ENCODE measurements around the gene DPP4.

Gene DPP4

GRCh38 chr2:162012565-162013058, 61.4 kb downstream of the DPP4 start:
- Histone ChIP-seq H4K91ac (ENCODE audit: low read depth, low read length, poor library complexity) (no peak overlapping the region), H3K4me1 (ENCODE audit: control insufficient read depth in 2 of 2, insufficient read depth in 1 of 2, low read depth in 1 of 2, low read length in 2 of 2) (peaks cover 3 to 6% of the 10 kb centered on the region in 2 donors), H2AK5ac (ENCODE audit: low read depth, low read length) (no peak overlapping the region), H3K9ac (ENCODE audit: low read depth, low read length, poor library complexity) (no peak overlapping the region), H3K79me1 (ENCODE audit: low read depth, low read length) (no peaks in the 10 kb centered on the region), H2BK15ac (ENCODE audit: low read length) (no peak overlapping the region), H3K18ac (ENCODE audit: low read length) (no peak overlapping the region), H3K4me3 (ENCODE audit: low read length in 2 of 2) (no peak overlapping the region), H4K8ac (ENCODE audit: low read depth, low read length) (no peak overlapping the region), H2AFZ (ENCODE audit: low read length) (peak overlapping the region; percentile 13), H3K9me3 (replicated peaks in 1 of 2; ENCODE audit: control insufficient read depth in 2 of 2, insufficient read depth in 1 of 2, low read depth in 1 of 2, low read length in 2 of 2) (peaks cover 0 to 2% of the 10 kb centered on the region in 2 donors), H2BK120ac (ENCODE audit: low read depth, low read length) (no peak overlapping the region), H3K36me3 (replicated peaks in 1 of 2; ENCODE audit: control insufficient read depth in 2 of 2, insufficient read depth in 2 of 2, low read length in 2 of 2) (no peaks in the 10 kb centered on the region), H3K27me3 (ENCODE audit: control insufficient read depth in 3 of 3, insufficient read depth in 3 of 3, low read depth in 1 of 3, low read length in 3 of 3) (no peaks in the 10 kb centered on the region), H3K23ac (ENCODE audit: low read depth, low read length, poor library complexity) (no peak overlapping the region), H3K4me2 (ENCODE audit: insufficient read depth, low read length, poor library complexity, severe bottlenecking) (no peak overlapping the region), H2BK12ac (ENCODE audit: low read length) (no peak overlapping the region), H3K27ac (replicated peaks; ENCODE audit: low read length) (no peak overlapping the region), H3K4ac (ENCODE audit: low read length) (no peak overlapping the region), H3K14ac (ENCODE audit: low read length) (no peak overlapping the region), H2BK5ac (ENCODE audit: low read length) (no peak overlapping the region)
- WGBS, 2 donors (ENCODE audit: extremely low coverage in 2 of 2, insufficient read length in 2 of 2, insufficient replicate concordance in 1 of 2), result no CpG with 5 or more reads among the region's 2 CpGs
- DNase-seq (ENCODE audit: low spot score), result no peak

- H3K4me3 ChIP-seq (ENCODE audit: low read length in 2 of 2), result no peak overlapping the region
- no peak overlapping the region for H3K23ac ChIP-seq (ENCODE audit: low read depth, low read length, poor library complexity)
- H3K14ac ChIP-seq (ENCODE audit: low read length), result no peak overlapping the region
- H2AFZ ChIP-seq (ENCODE audit: low read length), result no peak overlapping the region
- DNase-seq (ENCODE audit: low spot score), result no peak
- H3K27ac ChIP-seq (replicated peaks; ENCODE audit: low read length), result no peak overlapping the region
- no peak overlapping the region for H2AK5ac ChIP-seq (ENCODE audit: low read depth, low read length)
- no peak overlapping the region for H2BK120ac ChIP-seq (ENCODE audit: low read depth, low read length)
- no peak overlapping the region for H4K91ac ChIP-seq (ENCODE audit: low read depth, low read length, poor library complexity)
- no peak overlapping the region for H3K9ac ChIP-seq (ENCODE audit: low read depth, low read length, poor library complexity)
- no peak overlapping the region for H3K18ac ChIP-seq (ENCODE audit: low read length)
- no peaks in the 10 kb centered on the region for H3K79me1 ChIP-seq (ENCODE audit: low read depth, low read length)
- peaks cover 3% of the 10 kb centered on the region in 2 donors for H3K4me1 ChIP-seq (ENCODE audit: control insufficient read depth in 2 of 2, insufficient read depth in 1 of 2, low read depth in 1 of 2, low read length in 2 of 2)
- H3K4me2 ChIP-seq (ENCODE audit: insufficient read depth, low read length, poor library complexity, severe bottlenecking), result no peak overlapping the region
- H3K9me3 ChIP-seq (replicated peaks in 1 of 2; ENCODE audit: control insufficient read depth in 2 of 2, insufficient read depth in 1 of 2, low read depth in 1 of 2, low read length in 2 of 2), result peaks cover 0 to 2% of the 10 kb centered on the region in 2 donors
- no peak overlapping the region for H4K8ac ChIP-seq (ENCODE audit: low read depth, low read length)
- H2BK12ac ChIP-seq (ENCODE audit: low read length), result no peak overlapping the region
- no peaks in the 10 kb centered on the region for H3K36me3 ChIP-seq (replicated peaks in 1 of 2; ENCODE audit: control insufficient read depth in 2 of 2, insufficient read depth in 2 of 2, low read length in 2 of 2)
- H3K4ac ChIP-seq (ENCODE audit: low read length), result no peak overlapping the region
- no peak overlapping the region for H2BK15ac ChIP-seq (ENCODE audit: low read length)
- no peaks in the 10 kb centered on the region for H3K27me3 ChIP-seq (ENCODE audit: control insufficient read depth in 3 of 3, insufficient read depth in 3 of 3, low read depth in 1 of 3, low read length in 3 of 3)
- H2BK5ac ChIP-seq (ENCODE audit: low read length), result no peak overlapping the region
- no CpG with 5 or more reads among the region's 2 CpGs for WGBS, 2 donors (ENCODE audit: extremely low coverage in 2 of 2, insufficient read length in 2 of 2, insufficient replicate concordance in 1 of 2)
These were observed 62.1 kb downstream of the DPP4 start for GRCh38 chr2:162011706-162012564.

- Histone ChIP-seq H3K27ac (replicated peaks; ENCODE audit: low read length) (no peak overlapping the region), H3K18ac (ENCODE audit: low read length) (no peak overlapping the region), H3K9me3 (replicated peaks in 1 of 2; ENCODE audit: control insufficient read depth in 2 of 2, insufficient read depth in 1 of 2, low read depth in 1 of 2, low read length in 2 of 2) (no peaks in the 10 kb centered on the region), H3K79me1 (ENCODE audit: low read depth, low read length) (no peaks in the 10 kb centered on the region), H3K4ac (ENCODE audit: low read length) (no peak overlapping the region), H3K4me1 (ENCODE audit: control insufficient read depth in 2 of 2, insufficient read depth in 1 of 2, low read depth in 1 of 2, low read length in 2 of 2) (peaks cover 0 to 3% of the 10 kb centered on the region in 2 donors), H4K8ac (ENCODE audit: low read depth, low read length) (no peak overlapping the region), H2BK5ac (ENCODE audit: low read length) (no peak overlapping the region), H3K4me2 (ENCODE audit: insufficient read depth, low read length, poor library complexity, severe bottlenecking) (no peak overlapping the region), H2BK15ac (ENCODE audit: low read length) (no peak overlapping the region), H3K36me3 (replicated peaks in 1 of 2; ENCODE audit: control insufficient read depth in 2 of 2, insufficient read depth in 2 of 2, low read length in 2 of 2) (no peaks in the 10 kb centered on the region), H3K27me3 (ENCODE audit: control insufficient read depth in 3 of 3, insufficient read depth in 3 of 3, low read depth in 1 of 3, low read length in 3 of 3) (no peaks in the 10 kb centered on the region), H3K4me3 (ENCODE audit: low read length in 2 of 2) (no peak overlapping the region), H2BK12ac (ENCODE audit: low read length) (no peak overlapping the region), H2AK5ac (ENCODE audit: low read depth, low read length) (no peak overlapping the region), H3K9ac (ENCODE audit: low read depth, low read length, poor library complexity) (no peak overlapping the region), H3K14ac (ENCODE audit: low read length) (no peak overlapping the region), H4K91ac (ENCODE audit: low read depth, low read length, poor library complexity) (no peak overlapping the region), H2AFZ (ENCODE audit: low read length) (no peak overlapping the region), H2BK120ac (ENCODE audit: low read depth, low read length) (no peak overlapping the region), H3K23ac (ENCODE audit: low read depth, low read length, poor library complexity) (no peak overlapping the region)
- WGBS, 2 donors (ENCODE audit: extremely low coverage in 2 of 2, insufficient read length in 2 of 2, insufficient replicate concordance in 1 of 2), result no CpG with 5 or more reads among the region's 2 CpGs
- no peak for DNase-seq (ENCODE audit: low spot score)
These were observed 64.5 kb downstream of the DPP4 start for GRCh38 chr2:162009543-162009942.

- Histone ChIP-seq H2BK12ac (ENCODE audit: low read length) (no peak overlapping the region), H3K4ac (ENCODE audit: low read length) (no peak overlapping the region), H2AK5ac (ENCODE audit: low read depth, low read length) (no peak overlapping the region), H3K36me3 (replicated peaks in 1 of 2; ENCODE audit: control insufficient read depth in 2 of 2, insufficient read depth in 2 of 2, low read length in 2 of 2) (no peaks in the 10 kb centered on the region), H4K8ac (ENCODE audit: low read depth, low read length) (no peak overlapping the region), H3K18ac (ENCODE audit: low read length) (no peak overlapping the region), H3K4me2 (ENCODE audit: insufficient read depth, low read length, poor library complexity, severe bottlenecking) (no peak overlapping the region), H2AFZ (ENCODE audit: low read length) (no peak overlapping the region), H2BK15ac (ENCODE audit: low read length) (no peak overlapping the region), H2BK120ac (ENCODE audit: low read depth, low read length) (no peak overlapping the region), H3K9ac (ENCODE audit: low read depth, low read length, poor library complexity) (no peak overlapping the region), H3K27ac (replicated peaks; ENCODE audit: low read length) (no peak overlapping the region), H3K4me1 (ENCODE audit: control insufficient read depth in 2 of 2, insufficient read depth in 1 of 2, low read depth in 1 of 2, low read length in 2 of 2) (peaks cover 6 to 7% of the 10 kb centered on the region in 2 donors), H3K27me3 (ENCODE audit: control insufficient read depth in 3 of 3, insufficient read depth in 3 of 3, low read depth in 1 of 3, low read length in 3 of 3) (no peaks in the 10 kb centered on the region), H3K14ac (ENCODE audit: low read length) (no peak overlapping the region), H3K79me1 (ENCODE audit: low read depth, low read length) (no peaks in the 10 kb centered on the region), H2BK5ac (ENCODE audit: low read length) (no peak overlapping the region), H3K23ac (ENCODE audit: low read depth, low read length, poor library complexity) (no peak overlapping the region), H3K9me3 (replicated peaks in 1 of 2; ENCODE audit: control insufficient read depth in 2 of 2, insufficient read depth in 1 of 2, low read depth in 1 of 2, low read length in 2 of 2) (no peaks in the 10 kb centered on the region), H4K91ac (ENCODE audit: low read depth, low read length, poor library complexity) (no peak overlapping the region), H3K4me3 (ENCODE audit: low read length in 2 of 2) (no peak overlapping the region)
- no CpG with 5 or more reads among the region's 3 CpGs for WGBS, 2 donors (ENCODE audit: extremely low coverage in 2 of 2, insufficient read length in 2 of 2, insufficient replicate concordance in 1 of 2)
- DNase-seq (ENCODE audit: low spot score), result no peak
These were observed 66.5 kb downstream of the DPP4 start for GRCh38 chr2:162007447-162008040.
